HCT116 (cell line): ENCODE measurements around the gene SRL. TPM values are rescaled to one million over a fixed set of nuclear protein-coding genes. Genes with fewer than 3 reads are reported as not detected.

Experiments
- ATAC-seq: fragments of 200-7000 bp; cut with Tn5 transposase; 2 replicates; pipeline ENCODE4 v1.9.1; 2020; ENCODE audit warnings: mild to moderate bottlenecking, moderate library complexity
- BruUV-seq: library from RNA; stranded (reverse); fragments of 400-500 nt; replicated peaks from 2 replicates; lab custom pipeline; 2021; lab: Mats Ljungman, UMichigan
- CTCF ChIA-PET: fragments of 300-600 bp; sonication (Branson Sonifier 250); formaldehyde crosslinking; loops from one replicate; lab custom pipeline; 2021; ENCODE audit warnings: antibody characterized with exemption; lab: Charles Lee
- POLR2A ChIA-PET: fragments of 300-600, 350-600 bp; sonication (Branson Sonifier 250); formaldehyde crosslinking; loops from one replicate; lab custom pipeline; 2021; ENCODE audit warnings: antibody characterized with exemption; lab: Charles Lee
- RAD21 ChIA-PET, 2 experiments: fragments of 300-600 bp; sonication (Branson Sonifier 250); formaldehyde crosslinking; loops; one replicate each; lab custom pipeline; 2023; ENCODE audit warnings: low total read pairs in 2 of 2; ENCODE audit not compliant: uncharacterized antibody in 2 of 2, unreplicated experiment in 2 of 2, low non-redundant PET in 1 of 2; lab: Charles Lee
- DNase-seq: peaks from one replicate; pipeline ENCODE4 v3.0.0-alpha.2; 2010; ENCODE audit warnings: low read depth, low spot score
- H2AFZ ChIP-seq: fragments of 200-600 bp; shearing (Covaris generic), sonication (generic); 2 replicates; pipeline ENCODE4 v1.6.1; 2017; ENCODE audit warnings: low read depth, mixed run types, mixed read lengths, antibody characterized with exemption, low read length; ENCODE audit not compliant: poor library complexity, severe bottlenecking
- H3K27ac ChIP-seq: 2 replicates; pipeline ENCODE4 v1.5.1; 2012; ENCODE audit warnings: low read depth, low read length
- H3K27me3 ChIP-seq: fragments of 200-600 bp; sonication (generic); 2 replicates; pipeline ENCODE4 v1.6.1; 2016; ENCODE audit warnings: mixed run types, low read length, mixed read lengths; ENCODE audit not compliant: insufficient read depth
- H3K36me3 ChIP-seq, 2 experiments: fragments of 200-500 bp in 1 of 2; fragments of 200-600 bp in 1 of 2; sonication (Bioruptor generic) in 1 of 2; sonication (generic) in 1 of 2; 2 replicates each; pipeline versions ENCODE4 v1.5.1 to v1.6.1; 2014 to 2016; ENCODE audit warnings: low read length in 2 of 2, inconsistent platforms in 1 of 2, mixed read lengths in 1 of 2, mixed run types in 1 of 2; ENCODE audit not compliant: insufficient read depth in 2 of 2, control insufficient read depth in 1 of 2
- H3K4me1 ChIP-seq, 2 experiments: fragments of 200-600 bp in 1 of 2; sonication (generic) in 1 of 2; 2 replicates each; pipeline versions ENCODE4 v1.5.1 to v1.6.1; 2012 to 2017; ENCODE audit warnings: low read length in 2 of 2, inconsistent platforms in 1 of 2, mild to moderate bottlenecking in 1 of 2, mixed read lengths in 1 of 2, mixed run types in 1 of 2, moderate library complexity in 1 of 2; ENCODE audit not compliant: insufficient read depth in 2 of 2, control insufficient read depth in 1 of 2
- H3K4me2 ChIP-seq: fragments of 200-600 bp; sonication (generic); 2 replicates; pipeline ENCODE4 v1.6.1; 2017; ENCODE audit warnings: mixed run types, low read length, mixed read lengths
- H3K4me3 ChIP-seq, 2 experiments: fragments of 200-600 bp in 1 of 2; sonication (generic) in 1 of 2; replicated peaks in 1 of 2; 2 replicates each; pipeline ENCODE4 v1.5.1; 2011 to 2016; ENCODE audit warnings: low read length in 2 of 2, control low read depth in 1 of 2, low read depth in 1 of 2, mild to moderate bottlenecking in 1 of 2, mixed read lengths in 1 of 2, mixed run types in 1 of 2
- H3K79me2 ChIP-seq: fragments of 200-600 bp; sonication (generic); 2 replicates; pipeline ENCODE4 v1.6.1; 2017; ENCODE audit warnings: mild to moderate bottlenecking, mixed run types, low read length, moderate library complexity, mixed read lengths; ENCODE audit not compliant: insufficient read depth
- H3K9ac ChIP-seq: fragments of 200-600 bp; sonication (generic); 2 replicates; pipeline ENCODE4 v1.6.1; 2016; ENCODE audit warnings: low read length, mixed read lengths
- H3K9me2 ChIP-seq: fragments of 200-600 bp; sonication (generic), shearing (Covaris generic); 2 replicates; pipeline ENCODE4 v1.6.1; 2017; ENCODE audit warnings: mixed run types, mild to moderate bottlenecking, moderate library complexity; ENCODE audit not compliant: insufficient read depth
- H3K9me3 ChIP-seq, 2 experiments: fragments of 200-500 bp in 1 of 2; fragments of 200-600 bp in 1 of 2; sonication (Bioruptor generic) in 1 of 2; sonication (generic) in 1 of 2; 2 replicates each; pipeline ENCODE4 v1.6.1; 2014 to 2017; ENCODE audit warnings: low read length in 2 of 2, mixed read lengths in 2 of 2, inconsistent platforms in 1 of 2, low read depth in 1 of 2, mild to moderate bottlenecking in 1 of 2, mixed run types in 1 of 2, moderate library complexity in 1 of 2; ENCODE audit not compliant: control insufficient read depth in 1 of 2, insufficient read depth in 1 of 2
- H4K20me1 ChIP-seq: fragments of 200-600 bp; sonication (generic), shearing (Covaris generic); 2 replicates; pipeline ENCODE4 v1.6.1; 2017; ENCODE audit warnings: mixed run types, mild to moderate bottlenecking, moderate library complexity; ENCODE audit not compliant: insufficient read depth
- CBX3 ChIP-seq: IDR thresholded peaks from 2 replicates; pipeline ENCODE4 v1.6.1; 2012; ENCODE audit warnings: low read depth
- CEBPB ChIP-seq: IDR thresholded peaks from 2 replicates; pipeline ENCODE4 v1.6.1; 2012; ENCODE audit warnings: low read depth
- CTCF ChIP-seq, 3 experiments: fragments of 200-600 bp in 1 of 3; sonication (generic) in 1 of 3; IDR thresholded peaks in 2 of 3; conservative IDR thresholded peaks in 1 of 3; 2 replicates each; pipeline ENCODE4 v1.5.1; 2012 to 2017; ENCODE audit warnings: low read depth in 2 of 3, low read length in 2 of 3, antibody characterized with exemption in 1 of 3, borderline replicate concordance in 1 of 3, control low read depth in 1 of 3, mild to moderate bottlenecking in 1 of 3, mixed read lengths in 1 of 3, mixed run types in 1 of 3, moderate library complexity in 1 of 3; ENCODE audit not compliant: insufficient read depth in 1 of 3
- EGR1 ChIP-seq: IDR thresholded peaks from 2 replicates; pipeline ENCODE4 v1.6.1; 2012; ENCODE audit warnings: low read depth
- ELF1 ChIP-seq: IDR thresholded peaks from 2 replicates; pipeline ENCODE4 v1.6.1; 2012; ENCODE audit warnings: low read depth, borderline replicate concordance
- FOSL1 ChIP-seq: IDR thresholded peaks from 2 replicates; pipeline ENCODE4 v1.6.1; 2012; ENCODE audit warnings: low read depth
- JUND ChIP-seq: IDR thresholded peaks from 2 replicates; pipeline ENCODE4 v1.6.1; 2012
- POLR2A ChIP-seq: IDR thresholded peaks from 2 replicates; pipeline ENCODE4 v1.7.0; 2011; ENCODE audit warnings: borderline replicate concordance; ENCODE audit not compliant: insufficient read depth, insufficient read length; ENCODE audit errors: extremely low read depth
- RAD21 ChIP-seq: IDR thresholded peaks from 2 replicates; pipeline ENCODE4 v1.6.1; 2012; ENCODE audit warnings: low read depth, mild to moderate bottlenecking
- SIN3A ChIP-seq: IDR thresholded peaks from 2 replicates; pipeline ENCODE4 v1.6.1; 2012; ENCODE audit warnings: low read depth
- SP1 ChIP-seq: IDR thresholded peaks from 2 replicates; pipeline ENCODE4 v1.6.1; 2012; ENCODE audit warnings: low read depth
- TCF7L2 ChIP-seq: IDR thresholded peaks from 2 replicates; pipeline ENCODE4 v1.7.0; 2011; ENCODE audit warnings: borderline replicate concordance, inconsistent platforms; ENCODE audit not compliant: insufficient read depth, insufficient read length; ENCODE audit errors: extremely low read depth
- ZBTB33 ChIP-seq: IDR thresholded peaks from 2 replicates; pipeline ENCODE4 v1.6.1; 2011; ENCODE audit warnings: mild to moderate bottlenecking, low read length, moderate library complexity; ENCODE audit not compliant: insufficient replicate concordance; ENCODE audit errors: extremely low read depth
- ZNF274 ChIP-seq: fragments of 200-500 bp; sonication (Bioruptor generic); IDR thresholded peaks from 2 replicates; pipeline ENCODE4 v1.6.1; 2014; ENCODE audit warnings: mild to moderate bottlenecking, low read depth, low read length, inconsistent platforms
- intact Hi-C: fragments of 100-400 bp; cut with micrococcal nuclease; formaldehyde crosslinking; loops from 2 replicates; pipeline ENCODE4 v1.10.0; 2022
- total RNA-seq: library from RNA; stranded (reverse); gene quantifications from one replicate; pipeline ENCODE4 v1.2.1, GENCODE V29; 2021; ENCODE audit not compliant: unreplicated experiment
- TF ChIP-seq, protein P1 (sequence below): IDR thresholded peaks from 2 replicates; pipeline ENCODE4 v1.6.1; 2012

Gene SRL
- total RNA-seq, 1 experiment from 2014 or later = not detected

- no peak for TF ChIP-seq TCF7L2
- no peak for TF ChIP-seq SP1
- TF ChIP-seq SIN3A = no peak
- no peak for TF ChIP-seq EGR1
- no peak for TF ChIP-seq RAD21
- no peak for TF ChIP-seq ELF1
- TF ChIP-seq, protein P1, sequence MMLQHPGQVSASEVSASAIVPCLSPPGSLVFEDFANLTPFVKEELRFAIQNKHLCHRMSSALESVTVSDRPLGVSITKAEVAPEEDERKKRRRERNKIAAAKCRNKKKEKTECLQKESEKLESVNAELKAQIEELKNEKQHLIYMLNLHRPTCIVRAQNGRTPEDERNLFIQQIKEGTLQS = no peak
- TF ChIP-seq JUND = no peak
- no peak for TF ChIP-seq CEBPB
- no peak for TF ChIP-seq ZBTB33
- no peak for TF ChIP-seq CBX3
- no peak for TF ChIP-seq POLR2A
- no peak for TF ChIP-seq ZNF274
- TF ChIP-seq, all 23 proteins: peak for 0
Observed at GRCh38 chr16:4283939-4284338, 42.1 kb upstream of the SRL start (continued).

DNA sequence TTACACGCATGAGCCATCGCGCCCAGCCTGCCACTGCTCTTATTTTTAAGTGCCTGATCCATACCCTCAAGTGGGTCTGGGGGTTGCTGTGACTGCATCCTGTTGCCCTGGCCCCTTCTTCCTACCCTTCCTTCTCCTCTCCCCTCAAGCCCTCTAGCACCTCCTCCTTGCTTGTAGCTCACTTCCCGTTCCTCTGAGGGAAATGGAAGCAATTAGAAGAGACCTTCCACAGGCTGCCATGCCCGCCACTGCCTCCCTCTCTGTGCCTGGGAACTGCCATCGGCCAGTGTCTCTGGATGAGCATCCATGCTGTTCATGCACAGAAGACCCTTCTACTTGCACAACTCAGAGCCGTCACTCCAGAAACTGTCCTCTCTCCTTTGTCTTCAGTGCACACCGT lies 41.6 kb upstream of the SRL start:
- RAD21 ChIA-PET = no interaction called here
- H3K79me2 ChIP-seq = no peaks in the 10 kb centered on the region
- no peak for TF ChIP-seq SP1
- no peak for TF ChIP-seq CEBPB
- no peak for TF ChIP-seq FOSL1
- no peak for TF ChIP-seq CTCF (IDR thresholded peaks at IDR 0.05 in 2 of 3, conservative IDR thresholded peaks at IDR 0.05 in 1 of 3; ENCODE audit: borderline replicate concordance in 1 of 3, insufficient read depth in 1 of 3, low read depth in 2 of 3, low read length in 2 of 3)
- H4K20me1 ChIP-seq = no peaks in the 10 kb centered on the region
- DNase-seq (no peak), ATAC-seq (no peak)
- BruUV-seq = no TSS peak
- peak overlapping the region; percentile 33 for H3K9ac ChIP-seq
- intact Hi-C loops = no loop called here
- CTCF ChIA-PET = interaction anchor here (1.8 to 2.0 kb wide), 2 partner anchors 10 to 120 kb away, joined by 4 to 5 read pairs; no protein-coding TSS in a partner anchor
- H3K4me1 ChIP-seq = peaks cover 16 to 35% of the 10 kb centered on the region in 2 experiments
- POLR2A ChIA-PET = no interaction called here
- no peaks in the 10 kb centered on the region for H3K9me2 ChIP-seq
- H3K4me2 ChIP-seq = peak overlapping the region; percentile 62
- no peaks in the 10 kb centered on the region for H3K36me3 ChIP-seq
- no peak overlapping the region for H3K4me3 ChIP-seq
- H3K27ac ChIP-seq = no peak overlapping the region
- no peaks in the 10 kb centered on the region for H3K27me3 ChIP-seq
- H3K9me3 ChIP-seq = peaks cover 0 to 5% of the 10 kb centered on the region in 2 experiments; a peak in 1 of 4 replicates
- no peak overlapping the region for H2AFZ ChIP-seq
